ENCODE measurements around the gene SLC25A23. TPM values are rescaled to one million over a fixed set of nuclear protein-coding genes. Genes with fewer than 3 reads are reported as not detected.
"Not testable (repeated sequence)": the region's sequence is repeated elsewhere in the genome, so short reads cannot be mapped to it uniquely, and the experiment has no call there.

The SLC25A23 gene
- 6.6 and 16.2 TPM in 2 replicates for total RNA-seq (2012; rRNA removed)

GRCh38 chr19:6459262-6460098 is at the start of gene SLC25A23:
SLC25A23 (minus strand) TSS chr19:6459792; CDS start chr19:6459628, 164 bp downstream.
- Histone ChIP-seq H3K9me3 (replicated peaks; ENCODE audit: low read length) (no peaks in the 10 kb centered on the region), H3K9ac (ENCODE audit: low read depth, low read length) (peak within 1 kb of the TSS; percentile 30), H3K4me1 (ENCODE audit: control insufficient read depth, insufficient read depth, low read length) (peaks cover 5% of the 10 kb centered on the region), H3K36me3 (ENCODE audit: insufficient read depth, low read length) (no peaks in the 10 kb centered on the region), H3K4me3 (ENCODE audit: low read length) (peak within 1 kb of the TSS; percentile 74), H3K4me2 (ENCODE audit: low read length) (peak within 1 kb of the TSS; percentile 80), H3K27me3 (ENCODE audit: control insufficient read depth, insufficient read depth, low read length) (peaks cover 17% of the 10 kb centered on the region)

GRCh38 chr19:6508028-6508771 is 48.6 kb upstream of the SLC25A23 start:
- H3K4me1 ChIP-seq (ENCODE audit: control insufficient read depth, insufficient read depth, low read length); H3K4me3 ChIP-seq (ENCODE audit: low read length); H3K9ac ChIP-seq (ENCODE audit: low read depth, low read length): not testable (repeated sequence)

GRCh38 chr19:6503407-6504201 is 44.0 kb upstream of the SLC25A23 start:
- Histone ChIP-seq H3K36me3 (ENCODE audit: insufficient read depth, low read length) (no peaks in the 10 kb centered on the region), H3K4me3 (ENCODE audit: low read length) (no peak overlapping the region), H3K27me3 (ENCODE audit: control insufficient read depth, insufficient read depth, low read length) (peaks cover 25% of the 10 kb centered on the region), H3K4me2 (ENCODE audit: low read length) (no peak overlapping the region), H3K9me3 (replicated peaks; ENCODE audit: low read length) (no peaks in the 10 kb centered on the region), H3K9ac (ENCODE audit: low read depth, low read length) (no peak overlapping the region), H3K4me1 (ENCODE audit: control insufficient read depth, insufficient read depth, low read length) (no peaks in the 10 kb centered on the region)

More at GRCh38 chr19:6508028-6508771, 48.6 kb upstream of the SLC25A23 start:
- not testable (repeated sequence) for H3K9me3 ChIP-seq (replicated peaks; ENCODE audit: low read length); H3K27me3 ChIP-seq (ENCODE audit: control insufficient read depth, insufficient read depth, low read length); H3K4me2 ChIP-seq (ENCODE audit: low read length); H3K36me3 ChIP-seq (ENCODE audit: insufficient read depth, low read length)

GRCh38 chr19:6501740-6502648 is 42.4 kb upstream of the SLC25A23 start, which contains the start of gene TUBB4A:
TUBB4A (minus strand) TSS chr19:6502309; CDS start chr19:6502212, 97 bp downstream.
- Histone ChIP-seq H3K4me3 (ENCODE audit: low read length) (no peak within 1 kb of the TSS), H3K27me3 (ENCODE audit: control insufficient read depth, insufficient read depth, low read length) (peaks cover 25% of the 10 kb centered on the region), H3K9ac (ENCODE audit: low read depth, low read length) (no peak within 1 kb of the TSS), H3K4me1 (ENCODE audit: control insufficient read depth, insufficient read depth, low read length) (no peaks in the 10 kb centered on the region), H3K36me3 (ENCODE audit: insufficient read depth, low read length) (no peaks in the 10 kb centered on the region), H3K9me3 (replicated peaks; ENCODE audit: low read length) (no peaks in the 10 kb centered on the region), H3K4me2 (ENCODE audit: low read length) (no peak within 1 kb of the TSS)

GRCh38 chr19:6500837-6501739 is 41.5 kb upstream of the SLC25A23 start:
- no peak overlapping the region for H3K4me3 ChIP-seq (ENCODE audit: low read length)
- no peaks in the 10 kb centered on the region for H3K36me3 ChIP-seq (ENCODE audit: insufficient read depth, low read length)

GRCh38 chr19:6499052-6499790 is 39.6 kb upstream of the SLC25A23 start:
- Histone ChIP-seq H3K4me1 (ENCODE audit: control insufficient read depth, insufficient read depth, low read length) (no peaks in the 10 kb centered on the region), H3K9ac (ENCODE audit: low read depth, low read length) (no peak overlapping the region), H3K27me3 (ENCODE audit: control insufficient read depth, insufficient read depth, low read length) (peaks cover 25% of the 10 kb centered on the region), H3K4me2 (ENCODE audit: low read length) (no peak overlapping the region), H3K36me3 (ENCODE audit: insufficient read depth, low read length) (no peaks in the 10 kb centered on the region), H3K4me3 (ENCODE audit: low read length) (no peak overlapping the region), H3K9me3 (replicated peaks; ENCODE audit: low read length) (no peaks in the 10 kb centered on the region)

More at GRCh38 chr19:6500837-6501739, 41.5 kb upstream of the SLC25A23 start:
- Histone ChIP-seq H3K9ac (ENCODE audit: low read depth, low read length) (no peak overlapping the region), H3K4me1 (ENCODE audit: control insufficient read depth, insufficient read depth, low read length) (no peaks in the 10 kb centered on the region), H3K9me3 (replicated peaks; ENCODE audit: low read length) (no peaks in the 10 kb centered on the region), H3K27me3 (ENCODE audit: control insufficient read depth, insufficient read depth, low read length) (peaks cover 25% of the 10 kb centered on the region), H3K4me2 (ENCODE audit: low read length) (no peak overlapping the region)

- Histone ChIP-seq H3K4me3 (ENCODE audit: low read length) (no peak overlapping the region), H3K27me3 (ENCODE audit: control insufficient read depth, insufficient read depth, low read length) (peaks cover 25% of the 10 kb centered on the region), H3K9ac (ENCODE audit: low read depth, low read length) (no peak overlapping the region), H3K36me3 (ENCODE audit: insufficient read depth, low read length) (no peaks in the 10 kb centered on the region), H3K4me2 (ENCODE audit: low read length) (no peak overlapping the region), H3K4me1 (ENCODE audit: control insufficient read depth, insufficient read depth, low read length) (no peaks in the 10 kb centered on the region), H3K9me3 (replicated peaks; ENCODE audit: low read length) (no peaks in the 10 kb centered on the region)
These were observed 38.9 kb upstream of the SLC25A23 start for GRCh38 chr19:6498294-6499036.

GRCh38 chr19:6495947-6496346 is 36.4 kb upstream of the SLC25A23 start:
- H3K36me3 ChIP-seq (ENCODE audit: insufficient read depth, low read length), result no peaks in the 10 kb centered on the region
- no peak overlapping the region for H3K9ac ChIP-seq (ENCODE audit: low read depth, low read length)
- no peak overlapping the region for H3K4me2 ChIP-seq (ENCODE audit: low read length)
- no peaks in the 10 kb centered on the region for H3K4me1 ChIP-seq (ENCODE audit: control insufficient read depth, insufficient read depth, low read length)
- no peaks in the 10 kb centered on the region for H3K9me3 ChIP-seq (replicated peaks; ENCODE audit: low read length)
- peaks cover 13% of the 10 kb centered on the region for H3K27me3 ChIP-seq (ENCODE audit: control insufficient read depth, insufficient read depth, low read length)
- H3K4me3 ChIP-seq (ENCODE audit: low read length), result no peak overlapping the region

- no peaks in the 10 kb centered on the region for H3K9me3 ChIP-seq (replicated peaks; ENCODE audit: low read length)
- peaks cover 5% of the 10 kb centered on the region for H3K27me3 ChIP-seq (ENCODE audit: control insufficient read depth, insufficient read depth, low read length)
- H3K4me3 ChIP-seq (ENCODE audit: low read length), result no peak overlapping the region
- no peaks in the 10 kb centered on the region for H3K4me1 ChIP-seq (ENCODE audit: control insufficient read depth, insufficient read depth, low read length)
- H3K4me2 ChIP-seq (ENCODE audit: low read length), result no peak overlapping the region
- H3K36me3 ChIP-seq (ENCODE audit: insufficient read depth, low read length), result no peaks in the 10 kb centered on the region
- no peak overlapping the region for H3K9ac ChIP-seq (ENCODE audit: low read depth, low read length)
These were observed 34.9 kb upstream of the SLC25A23 start for GRCh38 chr19:6494438-6495036.
